NCI-H2107 treated with DMSO at 0.1 percent for 48 hours (cell line): ENCODE results near the gene CDC6.

Experiments
- DNase-seq: peaks from one replicate; lab custom pipeline; 2025; ENCODE audit not compliant: unreplicated experiment; lab: John Stamatoyannopoulos, UW

The CDC6 gene

GRCh38 chr17:40321961-40322357, 34.3 kb downstream of the CDC6 start:
- no peak for DNase-seq

- no peak for DNase-seq
These were observed 35.0 kb downstream of the CDC6 start for GRCh38 chr17:40322358-40323315.

DNA sequence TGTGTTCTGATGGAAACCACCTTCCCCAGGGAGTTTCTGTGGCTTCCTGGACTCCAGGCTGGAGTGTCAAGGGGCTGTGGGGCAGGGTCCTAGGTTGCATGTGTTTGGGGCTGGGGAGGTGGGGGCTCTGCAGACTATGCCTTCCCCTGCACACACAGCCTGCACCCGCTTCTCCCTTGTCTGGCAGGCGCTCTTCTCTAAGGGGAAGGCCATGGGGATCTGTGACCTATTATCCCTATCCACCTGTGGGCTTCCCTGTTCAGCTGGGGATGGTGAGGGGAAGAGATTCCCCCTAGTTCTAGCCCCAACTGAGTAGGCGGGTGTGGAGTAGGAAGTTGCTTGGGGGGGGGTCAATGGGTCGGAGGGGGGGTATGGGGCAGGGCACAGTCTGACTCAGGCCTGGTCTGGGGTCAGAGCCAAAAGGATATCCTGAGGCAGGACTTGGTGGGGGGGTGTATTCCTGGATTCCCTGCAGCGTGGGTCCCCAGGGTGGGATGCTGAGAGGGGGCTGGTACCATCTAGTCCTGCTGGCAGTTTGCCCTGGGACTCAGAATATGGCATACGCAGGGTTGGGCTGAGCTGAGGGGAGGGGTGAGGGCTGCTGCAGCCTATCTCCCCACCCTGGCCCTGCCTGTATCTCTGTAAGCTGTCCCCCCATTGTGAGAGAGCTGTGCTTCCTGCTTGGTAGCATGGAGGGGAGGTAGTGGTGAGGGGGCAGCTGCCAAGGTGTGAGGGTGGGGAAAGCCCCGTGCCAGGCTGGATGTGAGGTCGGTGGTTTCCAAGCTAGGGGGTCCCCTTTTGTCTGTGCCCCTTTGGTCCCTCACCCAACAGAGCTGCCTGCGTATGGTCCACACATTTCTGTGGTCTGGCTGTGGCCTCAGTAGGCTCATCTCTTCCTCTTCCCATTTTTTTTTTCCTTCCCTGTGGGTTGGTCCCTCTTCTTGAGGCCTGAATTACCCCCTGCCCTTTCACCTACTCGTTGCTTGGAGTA, 36.0 kb downstream of the CDC6 start:
- no peak for DNase-seq

GRCh38 chr17:40325156-40326013, 37.7 kb downstream of the CDC6 start:
- no peak for DNase-seq

DNA sequence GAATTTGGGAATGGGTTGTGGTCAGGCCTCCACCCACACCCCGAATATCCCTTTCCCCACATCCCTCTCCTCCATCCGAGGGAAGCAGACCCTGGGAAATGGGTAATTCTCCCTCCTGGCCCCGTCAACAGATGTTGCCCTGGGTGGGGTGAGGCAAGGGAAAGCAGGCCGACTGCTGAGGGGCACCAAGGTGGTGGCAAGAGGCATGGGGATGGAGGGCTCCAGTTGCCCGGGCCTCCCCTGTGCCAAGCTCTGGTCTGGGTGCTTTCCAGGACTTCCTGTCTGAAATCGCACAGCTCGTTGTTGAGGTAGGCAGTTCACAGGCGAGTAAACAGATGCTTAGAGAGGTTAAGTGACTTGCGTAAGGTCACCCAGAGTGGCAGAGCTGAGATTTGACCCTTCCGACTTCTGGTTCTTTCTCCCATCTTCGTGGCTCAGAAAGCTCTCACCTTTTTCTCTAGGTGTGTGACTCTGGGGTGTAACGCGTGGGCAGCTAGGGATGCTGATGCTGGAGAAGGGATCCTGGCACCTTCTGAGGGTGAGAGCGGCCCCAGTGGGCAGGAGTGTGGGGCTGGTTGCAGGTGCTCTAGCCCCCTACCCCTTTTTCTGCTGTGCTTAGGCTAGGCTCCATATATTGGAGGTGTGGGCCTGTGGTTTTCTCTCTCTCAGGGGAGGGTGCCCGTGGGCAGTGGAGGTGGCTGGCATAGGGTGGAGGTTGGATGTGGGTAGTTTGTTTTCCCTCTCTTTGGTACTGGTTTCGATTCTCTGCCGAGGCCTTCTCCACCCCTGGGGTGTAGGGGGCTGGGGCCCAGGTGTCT, 38.5 kb downstream of the CDC6 start:
- no peak for DNase-seq

- DNase-seq = no peak
These were observed 39.1 kb downstream of the CDC6 start for GRCh38 chr17:40326832-40327199.

DNA sequence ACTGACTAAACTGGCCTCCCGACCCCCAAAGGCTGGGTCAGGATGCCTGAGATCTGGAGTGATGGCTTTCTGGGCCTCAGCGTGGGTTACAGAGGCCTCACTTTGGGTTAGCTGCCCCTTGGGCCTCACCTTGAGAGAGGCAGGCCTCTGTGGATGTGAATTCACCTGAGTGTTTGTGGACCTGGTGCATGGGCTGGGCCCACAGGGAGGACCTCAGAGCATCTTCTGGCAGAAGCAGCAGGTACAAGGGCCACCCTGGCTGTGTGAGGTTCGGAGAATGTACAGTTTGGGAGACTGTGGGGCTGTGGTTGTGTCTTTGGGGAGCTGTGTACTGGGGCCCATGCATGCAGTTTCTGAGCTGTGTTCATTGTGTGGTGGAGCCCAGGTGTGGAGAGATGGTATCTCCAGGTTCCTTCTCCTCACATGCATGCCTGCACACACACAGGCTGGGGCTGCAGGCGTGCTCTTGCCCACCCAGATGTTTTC, 39.6 kb downstream of the CDC6 start:
- no peak for DNase-seq

GRCh38 chr17:40327735-40328385, 40.2 kb downstream of the CDC6 start:
- no peak for DNase-seq

DNA sequence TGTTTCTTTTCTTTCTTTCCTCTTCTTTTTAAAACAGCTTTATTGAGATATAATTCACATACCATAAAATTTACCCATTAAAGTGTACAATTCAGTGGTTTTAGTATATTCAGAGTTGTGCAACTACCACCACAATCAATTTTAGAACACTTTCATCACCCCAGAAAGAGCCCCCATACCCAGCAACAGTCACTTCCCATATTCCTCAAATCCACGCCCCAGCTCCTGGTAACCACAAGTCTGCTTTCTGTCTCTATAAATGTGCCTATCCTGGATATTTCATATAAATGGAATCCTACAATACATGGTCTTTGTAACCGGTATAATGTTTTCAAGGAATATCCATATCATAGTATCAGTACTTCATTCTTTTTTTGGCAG, 40.7 kb downstream of the CDC6 start:
- DNase-seq = no peak

DNA sequence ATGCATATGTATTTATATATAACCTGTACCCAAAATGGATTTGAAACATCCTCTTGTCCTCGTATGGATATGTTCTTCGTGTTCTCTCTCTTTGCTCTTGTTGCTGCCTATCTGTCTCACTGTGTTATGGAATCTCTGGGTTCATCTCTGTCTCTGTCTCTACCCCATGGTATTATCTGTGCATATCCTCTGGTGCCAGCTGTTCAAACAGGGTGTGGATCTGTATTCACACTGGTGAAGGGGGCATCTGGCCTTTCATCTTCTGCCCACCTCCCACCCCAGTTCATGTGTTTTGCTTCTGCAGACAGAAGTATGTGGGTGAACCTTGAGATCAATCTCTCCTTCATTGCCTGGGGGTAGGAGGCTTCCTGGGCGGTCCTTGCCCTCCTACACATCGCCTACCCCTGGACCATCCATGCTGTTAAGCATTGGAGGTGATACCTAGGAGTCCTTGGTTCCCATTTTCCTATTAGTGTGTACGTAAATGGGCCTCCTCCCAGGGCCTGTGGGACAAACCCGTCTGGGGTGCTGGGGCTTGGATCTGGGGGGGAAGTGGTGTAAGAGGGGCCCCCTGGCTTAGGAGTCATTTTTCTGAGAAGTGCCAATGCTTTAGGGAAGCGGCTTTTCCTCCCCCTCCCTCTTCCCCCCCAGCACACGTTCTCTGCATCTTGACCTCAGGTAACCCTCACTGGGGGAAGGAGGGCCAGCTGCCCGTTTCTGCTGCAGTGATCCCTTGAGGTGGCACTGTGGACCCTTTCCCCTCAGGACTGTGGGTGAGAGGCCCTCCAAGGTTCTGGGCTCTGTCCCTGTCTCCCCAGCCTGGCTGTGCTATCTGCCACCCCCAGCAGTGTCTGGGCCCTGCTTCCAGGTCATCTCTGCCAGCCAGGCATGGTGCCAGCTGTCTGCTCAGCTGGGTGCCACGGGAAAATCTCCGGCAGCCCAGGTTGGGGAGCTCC, 42.4 kb downstream of the CDC6 start:
- DNase-seq = no peak

DNA sequence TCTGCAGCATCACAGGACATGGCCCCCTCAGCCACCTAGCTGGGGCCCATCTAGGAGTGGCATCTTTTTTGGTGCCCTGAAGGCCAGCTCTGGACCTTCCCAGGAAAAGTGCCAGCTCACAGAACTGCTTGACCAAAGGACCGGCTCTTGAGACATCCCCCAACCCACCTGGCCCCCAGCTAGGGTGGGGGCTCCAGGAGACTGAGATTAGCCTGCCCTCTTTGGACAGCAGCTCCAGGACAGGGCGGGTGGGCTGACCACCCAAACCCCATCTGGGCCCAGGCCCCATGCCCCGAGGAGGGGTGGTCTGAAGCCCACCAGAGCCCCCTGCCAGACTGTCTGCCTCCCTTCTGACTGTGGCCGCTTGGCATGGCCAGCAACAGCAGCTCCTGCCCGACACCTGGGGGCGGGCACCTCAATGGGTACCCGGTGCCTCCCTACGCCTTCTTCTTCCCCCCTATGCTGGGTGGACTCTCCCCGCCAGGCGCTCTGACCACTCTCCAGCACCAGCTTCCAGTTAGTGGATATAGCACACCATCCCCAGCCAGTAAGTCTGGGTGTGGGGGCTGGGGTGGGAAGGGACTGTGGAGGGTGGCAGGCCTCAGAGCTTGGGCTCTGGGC, 43.3 kb downstream of the CDC6 start:
- DNase-seq = no peak

GRCh38 chr17:40331743-40332641, 44.3 kb downstream of the CDC6 start:
- DNase-seq = no peak

GRCh38 chr17:40333781-40334448, 46.2 kb downstream of the CDC6 start:
- no peak for DNase-seq

DNA sequence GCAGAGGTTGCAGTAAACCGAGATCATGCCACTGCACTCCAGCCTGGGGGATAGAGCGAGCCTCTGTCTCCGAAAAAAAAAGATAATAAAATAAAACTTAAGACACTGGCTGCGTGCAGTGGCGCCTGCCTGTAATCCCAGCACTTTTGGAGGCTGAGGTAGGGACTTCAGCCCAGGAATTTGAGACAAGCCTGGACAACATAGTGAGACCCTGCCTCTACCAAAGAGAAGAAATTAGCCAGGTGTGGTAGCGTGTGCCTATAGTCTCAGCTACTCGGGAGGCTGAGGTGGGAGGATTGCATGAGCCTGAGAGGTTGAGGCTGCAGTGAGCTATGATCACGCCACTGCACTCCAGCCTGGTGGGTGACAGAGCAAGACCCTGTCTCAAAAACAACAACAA, 47.9 kb downstream of the CDC6 start:
- DNase-seq = no peak

DNA sequence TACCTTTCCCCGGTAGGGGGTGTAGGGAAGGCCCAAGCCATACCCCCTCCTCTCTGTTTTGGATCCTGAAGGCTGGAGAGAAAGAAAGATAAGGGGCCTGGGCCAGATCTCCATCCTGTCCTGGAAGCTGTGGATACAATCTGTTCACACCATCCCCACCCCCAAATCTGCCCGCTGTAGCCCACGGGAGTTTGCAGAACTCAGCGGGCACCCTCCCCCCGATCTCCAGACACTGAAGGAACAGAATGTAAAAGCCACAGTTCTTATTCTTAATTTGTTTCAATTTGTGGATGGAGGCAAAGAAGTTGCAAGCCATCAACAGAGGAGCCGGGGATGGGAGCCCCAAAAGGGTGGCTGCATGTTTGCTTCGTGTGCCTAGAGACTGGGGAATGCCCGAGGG, 49.7 kb downstream of the CDC6 start:
- DNase-seq = no peak

- DNase-seq = no peak
These were observed 50.4 kb downstream of the CDC6 start for GRCh38 chr17:40338058-40338457.
